Cardiac fibroblast (primary cell): ENCODE results near the gene TMTC1.

Experiments used
- DNase-seq, 2 donors: peaks; one replicate each; pipeline versions ENCODE4 v3.0.0 to v3.0.0-alpha.2; 2010; ENCODE audit warnings: low read depth in 2 of 2
- H3K4me3 ChIP-seq, 2 donors: replicated peaks in 1 of 2; 1 replicate in 1 of 2; 2 replicates in 1 of 2; pipeline ENCODE4 v1.5.1; 2011; ENCODE audit warnings: low read depth in 2 of 2, low read length in 2 of 2, mild to moderate bottlenecking in 2 of 2, moderate library complexity in 1 of 2
- TF ChIP-seq, protein P1 (sequence below): IDR thresholded peaks from one replicate; pipeline ENCODE4 v1.5.1; 2011; ENCODE audit warnings: low read depth, mild to moderate bottlenecking, low read length, inconsistent platforms

The TMTC1 gene

DNA sequence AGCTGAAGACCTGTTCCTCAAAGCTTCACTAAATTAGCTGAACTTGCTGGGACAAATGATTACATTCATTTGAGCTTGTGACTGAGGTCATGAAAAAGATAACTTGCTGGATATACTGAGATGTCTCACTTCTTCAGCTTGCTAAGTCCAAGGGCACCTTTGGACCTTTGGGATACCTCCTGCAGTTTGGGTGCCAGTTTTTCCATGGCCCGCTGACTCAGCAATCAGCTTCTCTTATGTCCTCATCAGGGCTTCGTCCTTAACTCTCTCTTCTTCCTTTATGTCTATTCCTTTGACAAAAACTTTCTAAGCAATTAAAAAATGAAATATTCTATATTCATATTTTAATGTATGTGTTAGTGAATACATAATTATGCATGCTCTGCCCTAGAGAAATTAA is 331.9 kb downstream of the TMTC1 start:
- TF ChIP-seq, protein P1, sequence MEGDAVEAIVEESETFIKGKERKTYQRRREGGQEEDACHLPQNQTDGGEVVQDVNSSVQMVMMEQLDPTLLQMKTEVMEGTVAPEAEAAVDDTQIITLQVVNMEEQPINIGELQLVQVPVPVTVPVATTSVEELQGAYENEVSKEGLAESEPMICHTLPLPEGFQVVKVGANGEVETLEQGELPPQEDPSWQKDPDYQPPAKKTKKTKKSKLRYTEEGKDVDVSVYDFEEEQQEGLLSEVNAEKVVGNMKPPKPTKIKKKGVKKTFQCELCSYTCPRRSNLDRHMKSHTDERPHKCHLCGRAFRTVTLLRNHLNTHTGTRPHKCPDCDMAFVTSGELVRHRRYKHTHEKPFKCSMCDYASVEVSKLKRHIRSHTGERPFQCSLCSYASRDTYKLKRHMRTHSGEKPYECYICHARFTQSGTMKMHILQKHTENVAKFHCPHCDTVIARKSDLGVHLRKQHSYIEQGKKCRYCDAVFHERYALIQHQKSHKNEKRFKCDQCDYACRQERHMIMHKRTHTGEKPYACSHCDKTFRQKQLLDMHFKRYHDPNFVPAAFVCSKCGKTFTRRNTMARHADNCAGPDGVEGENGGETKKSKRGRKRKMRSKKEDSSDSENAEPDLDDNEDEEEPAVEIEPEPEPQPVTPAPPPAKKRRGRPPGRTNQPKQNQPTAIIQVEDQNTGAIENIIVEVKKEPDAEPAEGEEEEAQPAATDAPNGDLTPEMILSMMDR: no peak
- DNase-seq: no peak
- H3K4me3 ChIP-seq: no peak overlapping the region
